Gastrocnemius medialis (tissue), 4 donors: Measurements from ENCODE around the gene ARID1B.

ENCODE experiments used
- POLR2A ChIP-seq, 2 donors: fragments of 450-650 bp; IDR thresholded peaks; one replicate each; pipeline ENCODE4 v1.6.1; 2017; ENCODE audit warnings: antibody characterized with exemption in 2 of 2, mild to moderate bottlenecking in 2 of 2, moderate library complexity in 2 of 2
- TF ChIP-seq, protein P1 (sequence below), 5 experiments: fragments of 450-650 bp in 3 of 5; fragments of 200-600 bp in 2 of 5; sonication (generic) in 2 of 5; IDR thresholded peaks in 4 of 5; conservative IDR thresholded peaks in 1 of 5; 1 replicate in 4 of 5; 2 replicates in 1 of 5; pipeline ENCODE4 v1.5.1; 2016 to 2019; ENCODE audit warnings: antibody characterized with exemption in 5 of 5, mild to moderate bottlenecking in 3 of 5, moderate library complexity in 3 of 5

DNA sequence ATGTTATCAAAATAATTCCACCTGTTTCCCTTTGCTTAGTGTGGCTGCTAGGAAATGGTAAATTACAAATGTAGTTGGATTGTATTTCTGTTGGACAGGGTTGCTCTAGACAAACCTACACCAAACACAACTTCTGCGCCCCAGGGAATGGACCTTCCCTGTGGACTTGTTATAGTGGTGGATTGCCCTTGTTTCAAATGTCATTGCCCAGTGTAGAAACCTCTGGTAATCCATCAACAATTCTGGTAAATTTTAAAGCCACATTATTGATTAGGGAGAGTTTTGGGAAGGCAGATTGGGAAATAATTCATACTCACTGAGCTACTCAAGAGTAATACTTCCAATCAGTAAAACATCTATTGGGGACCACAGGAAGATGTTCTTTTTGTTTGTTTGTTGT lies 239.8 kb downstream of the ARID1B start:
- TF ChIP-seq, protein P1, sequence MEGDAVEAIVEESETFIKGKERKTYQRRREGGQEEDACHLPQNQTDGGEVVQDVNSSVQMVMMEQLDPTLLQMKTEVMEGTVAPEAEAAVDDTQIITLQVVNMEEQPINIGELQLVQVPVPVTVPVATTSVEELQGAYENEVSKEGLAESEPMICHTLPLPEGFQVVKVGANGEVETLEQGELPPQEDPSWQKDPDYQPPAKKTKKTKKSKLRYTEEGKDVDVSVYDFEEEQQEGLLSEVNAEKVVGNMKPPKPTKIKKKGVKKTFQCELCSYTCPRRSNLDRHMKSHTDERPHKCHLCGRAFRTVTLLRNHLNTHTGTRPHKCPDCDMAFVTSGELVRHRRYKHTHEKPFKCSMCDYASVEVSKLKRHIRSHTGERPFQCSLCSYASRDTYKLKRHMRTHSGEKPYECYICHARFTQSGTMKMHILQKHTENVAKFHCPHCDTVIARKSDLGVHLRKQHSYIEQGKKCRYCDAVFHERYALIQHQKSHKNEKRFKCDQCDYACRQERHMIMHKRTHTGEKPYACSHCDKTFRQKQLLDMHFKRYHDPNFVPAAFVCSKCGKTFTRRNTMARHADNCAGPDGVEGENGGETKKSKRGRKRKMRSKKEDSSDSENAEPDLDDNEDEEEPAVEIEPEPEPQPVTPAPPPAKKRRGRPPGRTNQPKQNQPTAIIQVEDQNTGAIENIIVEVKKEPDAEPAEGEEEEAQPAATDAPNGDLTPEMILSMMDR (IDR thresholded peaks at IDR 0.05 in 4 of 5, conservative IDR thresholded peaks at IDR 0.05 in 1 of 5): no peak
- TF ChIP-seq POLR2A (IDR thresholded peaks at IDR 0.05): no peak
